Measurements from ENCODE around the gene PDK4. TPM values are rescaled to one million over a fixed set of nuclear protein-coding genes. Genes with fewer than 3 reads are reported as not detected.

PDK4 gene
- total RNA-seq, 1 donor from 2014 or later = 77.4 TPM

GRCh38 chr7:95536656-95537311 lies 59.5 kb downstream of the PDK4 start:
- ATAC-seq (peak; percentile 78), DNase-seq (ENCODE audit: low spot score) (no peak)

GRCh38 chr7:95535662-95536061 lies 60.7 kb downstream of the PDK4 start:
- ATAC-seq = peak; percentile 47
- DNase-seq (ENCODE audit: low spot score) = no peak

GRCh38 chr7:95534796-95535195 lies 61.5 kb downstream of the PDK4 start:
- peak; percentile 95 for ATAC-seq
- DNase-seq (ENCODE audit: low spot score) = peak; percentile 75

Other genes starting within 250 kb of the PDK4 start
- 256 TPM for gene PON3, start 200.1 kb downstream of the PDK4 start, total RNA-seq
- 86.1 TPM for gene PON2, start 161.5 kb downstream of the PDK4 start, total RNA-seq
- gene ASB4, start 110.6 kb downstream of the PDK4 start, total RNA-seq = 0.40 TPM
- gene DYNC1I1, start 176.0 kb upstream of the PDK4 start, total RNA-seq = 0.15 TPM

Measured in left lobe of liver (tissue), 2 donors.